SKM-1 treated with dmso at 0.1 percent for 144 hours (cell line): Measurements from ENCODE around the gene CEL.
"Not testable (repeated sequence)": the region's sequence is repeated elsewhere in the genome, so short reads cannot be mapped to it uniquely, and the experiment has no call there.

Source experiments
- DNase-seq: peaks from one replicate; lab custom pipeline; 2025; ENCODE audit not compliant: unreplicated experiment; lab: John Stamatoyannopoulos, UW

CEL gene

DNA sequence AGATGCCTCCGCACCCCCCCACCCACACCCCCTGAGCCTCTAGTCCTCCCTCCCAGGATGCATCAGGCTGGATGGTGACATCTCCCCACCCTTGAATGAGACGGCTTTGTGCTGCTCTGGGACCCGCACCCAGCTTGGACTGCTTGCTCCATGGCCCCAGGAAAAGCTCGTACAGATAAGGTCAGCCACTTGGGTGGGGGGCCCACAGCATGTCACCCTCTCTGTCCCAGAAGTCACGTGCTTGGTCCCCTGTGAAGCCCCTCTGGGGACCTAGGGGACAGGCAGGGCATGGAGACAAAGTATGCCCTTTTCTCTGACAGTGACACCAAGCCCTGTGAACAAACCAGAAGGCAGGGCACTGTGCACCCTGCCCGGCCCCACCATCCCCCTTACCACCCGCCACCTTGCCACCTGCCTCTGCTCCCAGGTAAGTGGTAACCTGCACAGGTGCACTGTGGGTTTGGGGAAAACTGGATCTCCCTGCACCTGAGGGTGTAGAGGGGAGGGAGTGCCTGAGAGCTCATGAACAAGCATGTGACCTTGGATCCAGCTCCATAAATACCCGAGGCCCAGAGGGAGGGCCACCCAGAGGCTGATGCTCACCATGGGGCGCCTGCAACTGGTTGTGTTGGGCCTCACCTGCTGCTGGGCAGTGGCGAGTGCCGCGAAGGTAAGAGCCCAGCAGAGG, 20.3 kb downstream of the CEL start:
- DNase-seq, result not testable (repeated sequence)

DNA sequence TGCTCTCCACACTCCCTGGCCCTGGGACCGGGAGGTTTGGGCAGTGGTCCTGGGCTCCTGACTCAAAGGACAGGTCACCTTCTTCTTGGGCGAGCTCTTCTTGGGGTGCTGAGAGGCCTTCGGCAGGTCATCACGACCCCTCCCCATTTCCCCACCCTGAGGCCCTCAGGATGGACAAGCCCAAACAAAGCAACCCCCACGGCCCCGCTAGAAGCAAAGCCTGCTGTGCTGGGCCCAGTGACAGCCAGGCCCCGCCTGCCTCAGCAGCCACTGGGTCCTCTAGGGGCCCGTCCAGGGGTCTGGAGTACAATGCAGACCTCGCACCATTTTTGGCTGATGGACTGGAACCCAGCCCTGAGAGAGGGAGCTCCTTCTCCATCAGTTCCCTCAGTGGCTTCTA, 21.9 kb downstream of the CEL start:
- not testable (repeated sequence) for DNase-seq

DNA sequence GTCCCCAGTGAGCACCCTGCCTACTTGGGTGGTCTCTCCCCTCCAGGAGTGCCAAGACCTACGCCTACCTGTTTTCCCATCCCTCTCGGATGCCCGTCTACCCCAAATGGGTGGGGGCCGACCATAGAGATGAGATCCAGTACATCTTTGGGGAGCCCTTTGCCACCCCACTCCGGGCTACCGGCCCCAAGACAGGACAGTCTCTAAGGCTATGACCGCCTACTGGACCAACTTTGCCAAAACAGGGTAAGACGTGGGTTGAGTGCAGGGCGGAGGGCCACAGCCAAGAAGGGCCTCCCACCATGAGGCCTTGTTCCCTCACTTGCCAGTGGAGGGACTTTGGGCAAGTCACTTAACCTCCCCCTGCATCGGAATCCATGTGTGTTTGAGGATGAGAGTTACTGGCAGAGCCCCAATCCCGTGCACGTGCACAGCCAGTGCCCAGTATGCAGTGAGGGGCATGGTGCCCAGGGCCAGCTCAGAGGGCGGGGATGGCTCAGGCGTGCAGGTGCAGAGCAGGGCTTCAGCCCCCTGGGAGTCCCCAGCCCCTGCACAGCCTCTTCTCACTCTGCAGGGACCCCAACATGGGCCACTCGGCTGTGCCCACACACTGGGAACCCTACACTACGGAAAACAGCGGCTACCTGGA, 24.6 kb downstream of the CEL start:
- DNase-seq, result not testable (repeated sequence)

DNA sequence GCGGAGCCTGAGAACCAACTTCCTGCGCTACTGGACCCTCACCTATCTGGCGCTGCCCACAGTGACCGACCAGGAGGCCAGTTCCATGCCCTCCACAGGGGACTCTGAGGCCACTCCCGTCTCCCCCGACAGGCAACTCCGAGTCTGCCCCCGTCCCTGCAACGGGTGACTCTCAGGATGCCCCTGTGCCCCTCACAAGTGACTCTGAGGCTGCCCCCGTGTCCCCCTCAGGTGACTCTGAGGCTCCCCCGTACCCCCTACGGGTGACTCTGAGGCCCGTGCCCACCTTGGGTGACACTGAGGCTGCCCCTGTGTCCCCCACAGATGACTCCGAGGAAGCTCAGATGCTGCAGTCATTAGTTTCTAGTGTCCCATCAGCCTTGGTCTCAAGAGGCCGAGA, 25.1 kb downstream of the CEL start:
- no peak for DNase-seq

DNA sequence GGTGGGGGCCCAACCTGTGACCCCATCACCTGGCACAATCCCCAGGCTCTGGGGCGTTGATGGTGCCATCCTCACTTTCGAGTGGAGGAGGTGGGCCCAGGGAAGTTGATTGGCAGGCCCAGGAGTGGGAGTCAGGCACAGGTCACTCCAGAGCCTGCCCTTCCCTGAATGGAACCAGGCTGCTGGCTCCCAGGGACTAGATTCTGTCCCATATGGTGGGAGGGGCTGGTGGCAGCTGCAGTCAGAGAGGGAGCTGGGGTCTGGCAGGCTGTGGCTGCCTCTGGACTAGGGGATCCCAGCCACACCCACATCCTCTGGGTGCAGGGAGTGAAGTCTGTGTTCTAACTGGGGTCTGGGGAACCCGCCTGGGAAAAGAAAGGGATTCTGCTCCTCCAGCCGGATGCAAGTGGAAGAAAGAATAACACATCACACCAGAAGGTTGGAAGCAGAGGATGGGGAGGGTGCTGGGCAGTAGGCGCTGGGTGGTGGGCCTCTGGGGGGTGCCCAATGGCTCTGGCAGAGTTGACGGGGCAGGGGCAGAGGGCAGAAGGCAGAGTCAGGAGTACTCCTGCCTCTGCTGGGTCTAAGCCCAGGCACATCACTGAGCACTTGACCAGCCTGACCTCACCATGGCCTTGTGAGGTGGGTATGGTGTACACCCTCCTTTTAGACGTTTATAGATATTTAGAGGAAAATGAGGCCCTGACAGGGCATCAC, 25.8 kb downstream of the CEL start:
- no peak for DNase-seq

DNA sequence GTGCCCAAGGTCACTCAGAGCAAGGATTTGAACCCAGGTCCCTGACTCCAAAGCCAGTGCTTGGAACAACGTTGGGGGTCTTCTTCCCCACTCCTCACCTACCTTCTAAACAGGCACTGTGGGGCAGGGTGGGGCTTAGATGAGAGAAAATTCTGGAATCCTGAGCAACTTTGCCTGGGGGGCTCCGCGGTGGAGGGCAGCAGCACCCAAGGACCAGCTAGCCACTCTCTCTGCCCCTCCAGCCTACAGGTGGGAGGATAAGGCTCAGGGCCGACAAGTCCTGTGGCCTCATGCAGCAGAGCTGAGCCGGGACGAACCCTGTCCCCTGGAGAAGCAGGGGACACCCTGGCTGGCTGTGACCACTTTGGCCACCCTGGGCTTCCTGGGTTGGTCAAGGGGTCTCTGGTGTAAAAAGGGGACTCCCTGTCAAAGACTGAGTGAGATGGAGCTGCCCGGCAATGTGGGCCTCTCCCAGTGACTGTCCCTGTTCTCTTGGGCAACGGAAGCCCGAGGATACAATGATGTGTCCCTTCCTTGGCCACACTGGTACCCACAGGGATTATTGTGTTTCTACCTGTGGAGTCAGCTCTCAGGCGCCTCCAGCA, 26.5 kb downstream of the CEL start:
- no peak for DNase-seq

DNA sequence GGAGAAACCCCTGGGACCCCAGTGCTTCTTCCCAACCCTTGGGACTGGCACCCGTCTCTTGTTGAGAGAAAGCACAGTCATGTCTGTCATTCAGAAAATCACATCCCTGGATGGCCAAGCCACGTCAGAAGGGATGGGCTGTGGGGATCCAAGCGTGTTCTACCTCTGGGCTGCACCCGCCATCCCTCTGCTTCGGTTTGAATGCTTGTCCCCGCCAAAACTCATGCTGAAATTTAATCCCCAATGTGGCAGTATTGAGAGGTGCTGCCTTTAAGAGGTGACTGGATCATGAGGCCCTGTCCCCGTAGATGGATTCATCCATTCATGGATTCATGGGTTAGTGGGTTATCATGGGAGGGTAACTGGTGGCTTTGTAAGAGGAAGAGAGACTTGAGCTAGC, 27.0 kb downstream of the CEL start:
- no peak for DNase-seq

DNA sequence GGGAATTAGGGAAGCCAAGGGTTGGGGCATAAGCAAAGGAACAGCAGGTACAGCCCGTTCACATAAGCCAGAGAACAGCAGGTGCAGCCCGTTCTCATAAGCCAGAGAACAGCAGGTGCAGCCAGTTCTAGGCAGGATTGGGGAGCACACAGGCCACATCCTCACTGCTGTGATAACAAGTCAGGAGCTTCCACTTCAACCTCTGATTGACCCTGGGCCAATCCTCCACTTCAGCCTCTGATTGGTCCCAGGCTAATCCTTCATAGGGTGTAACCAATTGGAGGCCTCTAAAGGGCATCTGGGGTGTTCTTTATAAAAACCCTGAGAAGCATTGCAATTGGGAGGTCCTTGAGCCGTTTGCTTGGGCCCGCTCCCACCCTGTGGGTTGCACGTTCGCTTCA, 27.5 kb downstream of the CEL start:
- DNase-seq, result no peak

DNA sequence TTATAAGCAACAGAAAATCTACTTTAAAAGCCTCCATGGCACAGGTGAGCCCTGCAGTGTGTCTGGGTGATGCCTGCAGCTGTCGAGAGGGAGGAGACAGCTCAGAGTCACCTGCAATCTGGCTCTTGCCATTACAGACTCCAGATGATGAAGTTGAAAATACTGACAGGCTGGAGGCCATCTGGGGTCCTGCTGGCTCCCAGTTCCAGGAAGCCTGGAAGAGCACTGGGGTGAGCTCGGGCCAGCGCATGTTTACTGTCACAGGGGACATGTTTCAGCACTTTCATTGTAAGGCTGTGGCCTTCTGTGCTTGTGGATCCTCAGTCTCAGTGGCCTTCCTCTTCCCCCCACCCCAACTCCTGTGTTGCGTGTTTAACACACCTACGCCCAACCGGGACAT, 28.4 kb downstream of the CEL start:
- DNase-seq, result no peak

DNA sequence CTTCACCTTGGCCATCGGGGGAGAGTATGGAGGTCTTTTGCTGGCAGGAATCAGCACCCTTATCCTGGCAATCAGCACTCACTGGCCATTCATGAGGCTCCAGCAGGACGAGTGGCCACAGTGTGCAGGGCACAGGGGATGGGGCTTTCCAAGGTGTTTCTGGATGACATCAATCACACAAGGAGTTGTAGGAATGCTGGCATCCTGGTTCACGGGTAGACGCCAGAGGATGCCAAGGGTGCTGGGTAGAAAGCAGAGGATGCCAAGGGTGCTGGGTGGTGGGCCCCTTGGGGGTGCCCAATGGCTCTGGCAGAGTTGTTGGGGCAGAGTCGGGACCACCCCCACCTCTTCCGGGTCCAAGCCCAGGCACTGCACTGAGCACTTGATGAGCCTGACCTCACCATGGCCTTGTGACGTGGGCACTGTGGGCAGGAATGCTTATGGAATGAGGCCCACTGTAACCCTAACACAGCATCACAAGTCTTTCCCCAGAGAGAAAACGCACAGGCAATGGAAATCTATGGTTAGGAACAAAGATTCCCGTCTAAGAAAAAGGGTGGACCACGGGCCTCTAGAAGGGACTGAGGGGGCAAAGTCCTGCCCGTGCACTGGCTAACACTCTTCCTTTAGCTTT, 29.1 kb downstream of the CEL start:
- DNase-seq, result no peak

DNA sequence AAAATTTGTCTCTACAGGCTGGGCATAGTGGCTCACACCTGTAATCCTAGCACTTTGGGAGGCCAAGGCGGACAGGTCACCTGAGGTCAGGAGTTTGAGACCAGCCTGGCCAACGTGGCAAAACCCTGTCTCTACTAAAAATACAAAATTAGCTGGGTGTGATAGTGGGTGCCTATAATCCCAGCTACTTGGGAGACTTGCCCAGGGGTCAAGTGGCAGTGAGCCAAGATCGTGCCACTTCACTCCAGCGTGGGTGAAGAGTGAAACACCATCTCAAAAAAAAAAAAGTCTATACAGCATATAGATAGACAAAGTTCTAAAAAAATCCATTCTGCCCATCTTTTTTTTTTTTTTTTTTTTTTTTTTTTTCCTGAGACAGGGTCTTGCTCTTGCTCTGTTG, 32.6 kb downstream of the CEL start:
- not testable (repeated sequence) for DNase-seq

DNA sequence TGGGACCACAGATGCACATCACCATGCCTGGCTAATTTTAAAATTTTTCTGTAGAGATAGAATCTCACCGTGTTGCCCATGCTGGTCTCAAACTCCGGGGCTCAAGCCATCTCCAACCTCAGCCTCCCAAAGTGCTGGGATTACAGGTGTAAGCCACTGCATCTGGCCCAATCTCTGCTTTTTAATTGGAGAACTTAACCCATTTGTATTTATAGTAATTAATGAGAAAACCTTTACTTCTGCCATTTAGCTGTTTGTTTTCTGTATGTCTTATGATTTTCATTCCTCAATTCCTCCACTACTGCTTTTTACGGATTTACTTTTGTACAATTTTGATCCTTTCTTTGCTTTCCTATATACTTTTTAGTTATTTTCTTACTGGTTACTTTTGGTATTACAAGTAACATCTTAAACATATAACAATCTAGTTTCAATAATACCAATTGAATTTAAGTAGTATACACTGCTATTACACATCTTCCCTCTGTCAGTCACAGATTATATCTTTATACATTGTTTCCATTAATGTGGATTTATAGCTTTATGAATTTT, 33.1 kb downstream of the CEL start:
- no peak for DNase-seq

DNA sequence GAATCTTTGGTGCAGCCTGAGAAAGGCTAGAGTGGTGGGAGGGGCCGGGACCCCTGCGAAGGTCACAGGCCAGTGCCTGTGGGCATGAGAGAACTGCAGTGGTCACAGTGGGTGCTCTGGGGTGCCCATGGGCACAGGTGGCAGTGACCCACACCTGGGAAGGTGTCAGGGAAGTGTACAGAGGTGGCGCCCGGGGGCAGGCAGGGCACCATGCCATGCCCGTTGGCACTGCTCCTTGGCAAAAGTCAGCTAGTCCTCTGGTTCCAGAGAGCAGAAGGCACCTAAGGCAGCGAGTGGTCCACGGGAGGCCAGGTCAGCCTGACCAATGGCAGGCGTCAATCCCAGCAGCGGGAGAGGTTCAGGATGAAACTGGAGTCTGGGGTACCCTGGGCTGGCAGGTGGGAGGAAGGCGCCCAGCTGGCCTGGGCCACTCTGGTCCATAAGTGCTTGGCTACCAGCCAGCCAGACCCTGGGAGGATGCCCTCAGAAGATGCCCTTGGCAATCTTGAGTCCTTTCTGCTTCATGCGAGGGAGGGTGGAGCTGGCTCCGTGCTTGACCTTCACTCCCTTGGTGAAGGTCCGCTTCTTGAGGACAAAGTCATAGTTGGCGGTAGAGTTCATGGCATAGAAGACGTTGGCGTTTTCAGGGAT, 36.4 kb downstream of the CEL start:
- DNase-seq, result no peak

DNA sequence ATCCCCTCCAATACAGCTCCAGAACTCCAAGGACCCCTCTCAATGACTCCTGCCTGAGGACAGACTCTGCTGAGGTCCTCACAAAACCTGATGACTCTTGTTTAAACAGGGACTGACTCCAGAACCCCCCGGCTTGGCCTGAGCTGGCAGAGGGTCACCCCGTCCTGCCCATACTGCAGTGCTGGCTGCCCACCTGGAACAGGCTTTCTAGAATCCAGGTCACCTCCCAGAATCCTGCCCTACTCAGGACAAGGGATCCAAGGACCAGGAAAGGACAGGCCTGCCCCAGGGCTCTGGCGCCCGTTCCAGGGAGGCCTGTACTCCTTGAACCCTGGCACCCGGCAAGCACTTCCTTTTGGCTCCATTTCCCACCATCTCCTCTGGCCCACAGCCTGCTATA, 37.1 kb downstream of the CEL start:
- no peak for DNase-seq

DNA sequence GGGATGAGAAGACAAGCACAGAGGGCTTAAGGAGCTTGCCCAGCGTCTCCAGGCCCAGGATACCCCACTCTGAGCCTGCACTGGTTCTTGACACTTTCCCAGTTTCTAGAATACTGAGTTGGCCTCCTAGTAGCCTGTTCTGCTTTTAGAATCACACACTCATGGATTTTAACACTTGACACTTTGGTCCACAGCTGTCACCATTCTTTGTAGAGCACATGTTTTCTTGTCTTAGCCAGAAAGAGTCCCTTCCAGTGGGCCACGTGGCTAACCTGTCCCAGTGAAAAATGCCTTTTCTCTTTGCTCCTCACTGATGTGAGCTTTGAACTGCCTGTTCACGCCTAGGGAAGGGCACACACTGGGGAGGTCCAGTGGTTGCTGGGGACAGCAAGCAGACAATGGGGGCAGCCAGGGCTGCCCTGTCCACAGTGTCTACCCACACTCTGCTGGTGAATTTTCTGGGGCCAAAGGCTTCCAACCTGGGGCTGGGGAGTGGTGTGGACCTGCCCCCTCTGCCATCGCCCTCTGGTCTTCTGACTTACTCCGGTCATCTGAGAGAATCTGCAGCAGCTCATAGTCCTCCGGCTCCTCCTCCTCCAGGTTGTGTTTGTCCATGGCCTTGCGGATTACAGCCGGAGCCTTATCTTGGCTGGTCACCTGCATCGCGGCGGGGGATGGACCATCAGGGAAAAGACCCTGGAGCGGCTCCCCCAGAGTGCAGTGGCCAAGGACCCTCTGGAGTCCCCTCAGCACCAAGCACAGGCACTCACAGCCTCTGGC, 38.1 kb downstream of the CEL start:
- no peak for DNase-seq

DNA sequence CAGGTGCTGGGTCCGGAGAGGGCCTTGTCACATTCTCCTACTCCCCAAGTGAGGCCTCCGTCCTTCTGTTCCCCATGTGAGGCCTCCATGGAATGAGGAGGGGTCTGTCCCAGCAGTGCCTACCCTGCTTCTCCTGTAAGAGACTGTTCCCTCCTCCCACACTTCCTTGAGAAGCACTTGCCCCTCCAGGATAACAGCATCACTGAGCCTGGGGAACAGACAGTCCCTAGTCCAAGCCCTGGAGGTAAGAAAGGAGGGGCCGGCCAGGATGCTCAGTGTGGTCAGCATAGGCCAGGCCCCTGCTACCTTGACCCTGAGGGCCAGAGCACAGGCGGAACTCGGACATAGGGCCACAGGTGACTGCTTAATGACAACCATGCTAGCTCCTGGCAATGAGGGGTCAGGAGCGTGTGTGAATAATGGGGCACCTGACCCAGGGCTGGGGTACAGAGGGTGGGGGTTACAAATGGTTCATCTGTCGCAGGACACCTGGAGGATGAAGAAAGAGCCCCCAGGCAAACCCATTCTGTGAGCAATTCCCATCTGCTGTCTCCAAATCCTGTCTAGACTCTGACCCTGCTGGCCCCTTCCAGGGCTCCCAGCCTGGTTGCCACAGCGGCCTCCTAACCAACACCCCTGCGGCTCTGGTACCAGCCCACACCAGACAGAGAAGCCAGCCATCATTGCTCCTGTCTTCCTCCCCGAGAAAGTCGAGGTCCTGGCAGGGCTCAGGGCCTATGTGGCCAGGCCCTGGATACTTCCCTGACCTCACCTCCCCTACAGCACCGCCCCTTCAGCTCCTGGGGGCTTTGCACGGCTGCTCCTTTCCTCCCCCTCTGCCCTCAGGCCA, 39.0 kb downstream of the CEL start:
- no peak for DNase-seq

DNA sequence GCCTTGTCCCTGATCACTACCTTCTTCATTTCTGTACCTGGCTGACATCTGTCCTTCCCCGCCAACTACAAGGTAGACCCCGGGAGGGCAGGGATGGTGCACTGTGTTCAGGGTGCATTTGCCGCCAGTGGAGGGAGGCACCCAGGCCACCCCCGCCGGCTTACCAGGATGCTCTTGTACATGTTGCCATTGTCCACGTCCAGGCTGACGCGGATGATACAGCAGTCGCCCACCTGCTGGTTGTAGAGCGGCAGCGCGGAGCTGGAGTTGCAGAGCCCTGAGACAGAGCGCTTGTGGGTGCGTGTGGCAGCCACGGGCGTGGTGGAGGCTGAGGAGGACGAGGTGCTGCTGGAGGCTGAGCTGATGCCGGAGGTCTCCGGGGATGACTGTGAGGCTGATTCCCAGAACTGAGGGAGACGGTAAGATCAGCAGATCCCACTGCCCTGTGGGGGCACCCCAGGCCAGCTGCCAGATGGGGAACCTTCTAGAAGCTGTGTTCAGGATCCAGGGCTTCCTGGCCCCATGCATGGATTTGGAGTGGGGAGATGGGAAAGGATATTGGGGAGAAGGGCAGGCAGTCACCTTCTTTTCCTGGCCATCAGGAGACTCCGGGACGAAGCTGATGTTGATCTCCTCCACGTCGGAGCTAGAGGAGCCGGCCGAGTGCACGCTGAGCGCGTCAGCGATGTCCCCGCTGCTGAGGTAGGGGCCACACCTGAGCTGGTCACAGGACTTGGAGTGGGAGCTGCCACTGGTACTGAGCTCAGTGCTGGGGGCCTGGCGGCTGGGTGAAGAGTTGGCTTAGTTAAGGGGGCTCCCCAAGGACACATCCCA, 39.8 kb downstream of the CEL start:
- DNase-seq, result no peak
